PC-9 (cell line): ENCODE results near the gene ANKRD44. TPM values are rescaled to one million over a fixed set of nuclear protein-coding genes. Genes with fewer than 3 reads are reported as not detected.

ENCODE experiments used
- BruUV-seq: library from RNA; stranded (reverse); fragments of 400-500 nt; replicated peaks from 2 replicates; lab custom pipeline; 2021; lab: Mats Ljungman, UMichigan
- CTCF ChIA-PET: fragments of 300-600 bp; sonication (Branson Sonifier 250); formaldehyde crosslinking; loops from one replicate; lab custom pipeline; 2022; ENCODE audit warnings: antibody characterized with exemption; lab: Charles Lee
- POLR2A ChIA-PET: fragments of 300-600 bp; sonication (Branson Sonifier 250); formaldehyde crosslinking; loops from one replicate; lab custom pipeline; 2022; ENCODE audit warnings: antibody characterized with exemption; ENCODE audit not compliant: unreplicated experiment; lab: Charles Lee
- DNase-seq, 2 experiments: peaks; one replicate each; pipeline versions ENCODE4 v3.0.0 to v3.0.0-alpha.2; 2015 to 2022; ENCODE audit warnings: mixed read lengths in 1 of 2
- H2AFZ ChIP-seq: fragments of 200-600 bp; sonication (generic); 2 replicates; pipeline ENCODE4 v1.8.1; 2017; ENCODE audit warnings: antibody characterized with exemption
- H3F3A ChIP-seq: fragments of 200-600 bp; sonication (generic); 2 replicates; pipeline ENCODE4 v1.8.1; 2017; ENCODE audit warnings: antibody characterized with exemption, mild to moderate bottlenecking, low read depth; ENCODE audit not compliant: insufficient read depth
- H3K27ac ChIP-seq: fragments of 200-600 bp; sonication (generic); 2 replicates; pipeline ENCODE4 v1.6.1; 2016; ENCODE audit warnings: mixed run types
- H3K27me3 ChIP-seq: fragments of 200-600 bp; sonication (generic); 2 replicates; pipeline ENCODE4 v1.6.1; 2016; ENCODE audit warnings: low read depth, mixed run types; ENCODE audit not compliant: insufficient read depth
- H3K36me3 ChIP-seq: fragments of 200-600 bp; sonication (generic); 2 replicates; pipeline ENCODE4 v1.6.1; 2016; ENCODE audit warnings: low read depth, mixed run types
- H3K4me1 ChIP-seq: fragments of 200-600 bp; sonication (generic); replicated peaks from 2 replicates; pipeline ENCODE4 v1.6.1; 2016; ENCODE audit warnings: mixed run types; ENCODE audit not compliant: insufficient read depth
- H3K4me2 ChIP-seq: fragments of 200-600 bp; sonication (generic); 2 replicates; pipeline ENCODE4 v1.6.1; 2017; ENCODE audit warnings: mixed run types
- H3K4me3 ChIP-seq: fragments of 200-600 bp; sonication (generic); 2 replicates; pipeline ENCODE4 v1.6.1; 2016; ENCODE audit warnings: mixed run types
- H3K79me2 ChIP-seq: fragments of 200-600 bp; sonication (generic); 2 replicates; pipeline ENCODE4 v1.6.1; 2017; ENCODE audit warnings: low read depth, mixed run types
- H3K9me2 ChIP-seq: fragments of 200-600 bp; sonication (generic); 2 replicates; pipeline ENCODE4 v1.8.1; 2017; ENCODE audit warnings: mild to moderate bottlenecking; ENCODE audit not compliant: insufficient read depth
- H3K9me3 ChIP-seq: fragments of 200-600 bp; sonication (generic); 2 replicates; pipeline ENCODE4 v1.8.1; 2016; ENCODE audit warnings: low read depth; ENCODE audit not compliant: insufficient read depth
- H4K20me1 ChIP-seq: fragments of 200-600 bp; sonication (generic); 2 replicates; pipeline ENCODE4 v1.8.1; 2017; ENCODE audit not compliant: insufficient read depth
- EZH2 ChIP-seq: fragments of 200-600 bp; sonication (generic); IDR thresholded peaks from 2 replicates; pipeline ENCODE4 v1.8.0; 2017; ENCODE audit warnings: antibody characterized with exemption, low read depth
- intact Hi-C: fragments of 100-400 bp; cut with micrococcal nuclease; formaldehyde crosslinking; loops from one replicate; pipeline ENCODE4 v1.10.0; 2022; ENCODE audit not compliant: unreplicated experiment
- total RNA-seq: library from RNA; stranded (reverse); gene quantifications from 2 replicates; pipeline ENCODE4 v1.2.3, GENCODE V29; 2021
- TF ChIP-seq, protein P1 (sequence below): fragments of 200-600 bp; sonication (generic); conservative IDR thresholded peaks from 2 replicates; pipeline ENCODE4 v1.6.1; 2017; ENCODE audit warnings: mixed run types, antibody characterized with exemption, mild to moderate bottlenecking, moderate library complexity

ANKRD44 gene
- total RNA-seq, 1 experiment from 2014 or later, result 3.4 TPM

DNA sequence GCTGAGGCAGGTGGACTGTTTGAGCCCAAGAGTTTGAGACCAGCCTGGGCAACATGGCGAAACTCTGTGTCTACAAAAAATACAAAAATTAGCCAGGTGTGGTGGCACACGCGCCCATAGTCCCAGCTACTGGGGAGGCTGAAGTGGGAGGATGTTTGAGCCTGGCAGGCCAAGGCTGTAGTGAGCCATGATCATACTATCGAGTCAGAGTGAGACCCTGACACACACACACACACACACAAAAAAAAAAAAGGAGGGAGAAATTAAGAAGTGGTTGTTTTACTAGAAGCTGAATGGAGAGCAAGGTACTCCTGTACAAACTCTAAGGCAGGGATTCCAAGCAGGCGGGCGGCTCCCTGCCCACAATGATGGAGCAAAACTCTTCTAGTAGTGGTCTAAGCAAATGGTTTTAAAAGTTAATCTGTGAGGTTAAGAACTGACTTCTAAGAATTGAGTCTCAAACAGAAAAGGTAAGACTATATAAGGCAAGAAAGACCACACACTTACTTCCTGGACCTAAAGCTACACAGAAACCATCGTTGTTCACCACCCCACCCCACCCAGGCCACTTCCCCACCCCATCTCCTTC is 2.6 kb downstream of the ANKRD44 start:
- no peak overlapping the region for H3K4me2 ChIP-seq
- H3K4me3 ChIP-seq, result no peak overlapping the region
- POLR2A ChIA-PET, result no interaction called here
- H4K20me1 ChIP-seq, result no peaks in the 10 kb centered on the region
- peaks cover 11% of the 10 kb centered on the region; the same call in 1 of the 2 replicates for H3K4me1 ChIP-seq
- no TSS peak for BruUV-seq
- H3K9me2 ChIP-seq, result no peaks in the 10 kb centered on the region
- no peaks in the 10 kb centered on the region for H3K27me3 ChIP-seq
- H2AFZ ChIP-seq, result no peak overlapping the region
- no peak overlapping the region for H3K27ac ChIP-seq
- intact Hi-C loops, result no loop called here
- no peaks in the 10 kb centered on the region for H3K9me3 ChIP-seq
- H3K36me3 ChIP-seq, result no peaks in the 10 kb centered on the region
- no peaks in the 10 kb centered on the region for H3K79me2 ChIP-seq
- CTCF ChIA-PET, result no interaction called here
- H3F3A ChIP-seq, result peaks cover 9% of the 10 kb centered on the region; the same call in 1 of the 2 replicates
- no peak for TF ChIP-seq EZH2
- TF ChIP-seq, protein P1, sequence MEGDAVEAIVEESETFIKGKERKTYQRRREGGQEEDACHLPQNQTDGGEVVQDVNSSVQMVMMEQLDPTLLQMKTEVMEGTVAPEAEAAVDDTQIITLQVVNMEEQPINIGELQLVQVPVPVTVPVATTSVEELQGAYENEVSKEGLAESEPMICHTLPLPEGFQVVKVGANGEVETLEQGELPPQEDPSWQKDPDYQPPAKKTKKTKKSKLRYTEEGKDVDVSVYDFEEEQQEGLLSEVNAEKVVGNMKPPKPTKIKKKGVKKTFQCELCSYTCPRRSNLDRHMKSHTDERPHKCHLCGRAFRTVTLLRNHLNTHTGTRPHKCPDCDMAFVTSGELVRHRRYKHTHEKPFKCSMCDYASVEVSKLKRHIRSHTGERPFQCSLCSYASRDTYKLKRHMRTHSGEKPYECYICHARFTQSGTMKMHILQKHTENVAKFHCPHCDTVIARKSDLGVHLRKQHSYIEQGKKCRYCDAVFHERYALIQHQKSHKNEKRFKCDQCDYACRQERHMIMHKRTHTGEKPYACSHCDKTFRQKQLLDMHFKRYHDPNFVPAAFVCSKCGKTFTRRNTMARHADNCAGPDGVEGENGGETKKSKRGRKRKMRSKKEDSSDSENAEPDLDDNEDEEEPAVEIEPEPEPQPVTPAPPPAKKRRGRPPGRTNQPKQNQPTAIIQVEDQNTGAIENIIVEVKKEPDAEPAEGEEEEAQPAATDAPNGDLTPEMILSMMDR, result no peak
- DNase-seq, result no peak

DNA sequence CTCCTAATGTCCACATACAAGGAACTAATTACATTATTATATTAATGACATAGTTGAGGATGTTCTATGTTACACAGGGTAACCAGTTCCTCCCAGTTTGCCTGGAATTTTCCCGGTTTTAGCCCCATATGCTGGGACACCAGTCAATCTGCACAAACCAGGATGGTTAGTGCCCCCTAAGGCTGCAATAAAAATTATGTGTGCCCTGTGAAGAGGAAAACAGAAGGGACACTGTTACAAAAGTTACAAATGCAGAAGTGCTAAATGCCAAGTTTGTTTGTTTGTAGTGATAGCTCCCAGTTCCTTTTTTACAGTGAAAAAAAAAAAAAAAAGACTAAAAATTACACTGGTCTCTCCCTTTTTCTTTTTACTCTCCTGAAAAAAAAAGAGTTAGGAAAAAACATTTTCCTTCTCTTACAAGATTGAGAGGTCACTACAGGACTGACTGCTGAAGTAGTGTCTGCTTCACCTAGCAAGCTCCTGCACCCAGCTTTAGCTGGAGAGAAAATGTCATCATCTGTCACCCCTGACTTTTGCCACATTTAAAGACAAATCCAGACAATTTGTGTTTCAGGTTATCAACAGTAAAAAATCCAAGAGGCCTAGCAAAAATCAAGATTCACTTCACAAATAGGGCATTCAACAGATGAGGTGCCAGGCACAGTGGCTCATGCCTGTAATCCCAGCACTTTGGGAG is 3.2 kb downstream of the ANKRD44 start:
- H3K36me3 ChIP-seq, result no peaks in the 10 kb centered on the region
- H3K9me3 ChIP-seq, result no peaks in the 10 kb centered on the region
- BruUV-seq, result no TSS peak
- H3K4me2 ChIP-seq, result no peak overlapping the region
- H3F3A ChIP-seq, result peaks cover 9% of the 10 kb centered on the region; the same call in 1 of the 2 replicates
- ChIA-PET CTCF (no interaction called here), POLR2A (no interaction called here)
- H3K79me2 ChIP-seq, result no peaks in the 10 kb centered on the region
- no peaks in the 10 kb centered on the region for H3K27me3 ChIP-seq
- H3K4me1 ChIP-seq, result peaks cover 11% of the 10 kb centered on the region; the same call in 1 of the 2 replicates
- H3K4me3 ChIP-seq, result no peak overlapping the region
- intact Hi-C loops, result no loop called here
- TF ChIP-seq, protein P1, result no peak
- TF ChIP-seq EZH2, result no peak
- no peaks in the 10 kb centered on the region for H3K9me2 ChIP-seq
- no peak overlapping the region for H3K27ac ChIP-seq
- no peak overlapping the region for H2AFZ ChIP-seq
- no peaks in the 10 kb centered on the region for H4K20me1 ChIP-seq
- DNase-seq, result no peak

DNA sequence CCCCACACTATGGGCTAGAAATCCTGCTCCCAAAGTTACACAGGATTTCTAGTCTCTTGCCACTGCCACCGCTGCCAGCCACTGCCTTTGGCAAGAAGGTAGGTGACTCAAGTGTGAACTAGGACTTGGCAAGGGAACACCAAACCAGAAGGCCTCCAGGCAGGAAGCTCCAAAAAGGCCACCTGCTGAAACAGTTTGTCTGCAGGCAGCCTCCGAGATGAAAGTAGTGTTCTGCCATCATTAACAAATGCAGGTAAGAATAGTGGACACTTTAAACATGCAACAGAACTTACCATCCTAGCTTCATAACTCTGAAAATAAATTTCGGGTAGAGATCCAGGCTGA is 3.9 kb downstream of the ANKRD44 start:
- TF ChIP-seq, protein P1, result no peak
- no peak for TF ChIP-seq EZH2
- H3F3A ChIP-seq, result peaks cover 9% of the 10 kb centered on the region; the same call in 1 of the 2 replicates
- intact Hi-C loops, result no loop called here
- no peaks in the 10 kb centered on the region for H3K36me3 ChIP-seq
- peak; percentile 23 to 48 for DNase-seq
- H3K4me1 ChIP-seq, result peaks cover 5% of the 10 kb centered on the region; the same call in 1 of the 2 replicates
- no peaks in the 10 kb centered on the region for H3K9me3 ChIP-seq
- BruUV-seq, result no TSS peak
- H4K20me1 ChIP-seq, result no peaks in the 10 kb centered on the region
- ChIA-PET CTCF (no interaction called here), POLR2A (no interaction called here)
- no peak overlapping the region for H3K4me2 ChIP-seq
- H3K9me2 ChIP-seq, result no peaks in the 10 kb centered on the region
- no peak overlapping the region for H3K4me3 ChIP-seq
- H3K27ac ChIP-seq, result no peak overlapping the region
- H2AFZ ChIP-seq, result no peak overlapping the region
- no peaks in the 10 kb centered on the region for H3K27me3 ChIP-seq
- H3K79me2 ChIP-seq, result no peaks in the 10 kb centered on the region
